Nephron progenitor cell (in vitro differentiated cells): ENCODE results near the gene SCRN2.
A peak's percentile ranks its signal among the peaks of the same experiment; 100 is the strongest.

Experiments used
- DNase-seq: peaks from one replicate; pipeline ENCODE4 v3.0.0; 2021
- H3K27ac Mint-ChIP-seq: 2 replicates; pipeline ENCODE4 v1.8.0; 2021; ENCODE audit warnings: mild to moderate bottlenecking, moderate library complexity, mixed read lengths
- H3K27me3 Mint-ChIP-seq: 2 replicates; pipeline ENCODE4 v1.8.0; 2021; ENCODE audit warnings: mild to moderate bottlenecking, low read depth, mixed read lengths; ENCODE audit not compliant: poor library complexity
- H3K36me3 Mint-ChIP-seq: 2 replicates; pipeline ENCODE4 v1.8.0; 2021; ENCODE audit warnings: low read depth, mixed read lengths
- H3K4me1 Mint-ChIP-seq: 2 replicates; pipeline ENCODE4 v1.8.0; 2021; ENCODE audit warnings: mixed read lengths
- H3K4me3 Mint-ChIP-seq: 2 replicates; pipeline ENCODE4 v1.8.0; 2021; ENCODE audit warnings: mild to moderate bottlenecking, moderate library complexity, mixed read lengths
- H3K9me3 Mint-ChIP-seq: 2 replicates; pipeline ENCODE4 v1.8.0; 2021; ENCODE audit warnings: mild to moderate bottlenecking, moderate library complexity, mixed read lengths
- TF ChIP-seq, protein P1 (sequence below): fragments of 200-600 bp; sonication (generic); IDR thresholded peaks from 2 replicates; pipeline ENCODE4 v1.5.0; 2021; ENCODE audit warnings: antibody characterized with exemption

Gene SCRN2

DNA sequence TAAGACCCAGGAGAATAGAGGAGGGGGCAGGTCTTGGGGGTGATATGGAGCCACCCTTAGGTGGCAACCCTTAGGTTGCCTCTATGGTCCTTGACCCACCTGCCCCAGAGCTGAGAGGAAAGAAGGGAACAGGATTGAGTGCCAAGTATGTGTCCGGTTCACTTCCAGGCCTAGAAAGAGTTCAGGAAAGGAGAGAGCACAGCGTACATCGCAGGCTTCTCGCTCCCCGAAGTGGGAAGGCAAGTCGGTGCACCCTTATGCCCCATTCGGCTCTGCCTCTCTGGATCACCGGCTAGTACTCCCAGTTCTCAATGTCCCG, 9.3 kb upstream of the SCRN2 start:
- peak overlapping the region; percentile 85 for H3K4me3 Mint-ChIP-seq
- H3K36me3 Mint-ChIP-seq = no peaks in the 10 kb centered on the region
- DNase-seq = no peak
- no peaks in the 10 kb centered on the region for H3K9me3 Mint-ChIP-seq
- H3K27me3 Mint-ChIP-seq = peaks cover 78% of the 10 kb centered on the region
- H3K27ac Mint-ChIP-seq = no peak overlapping the region
- TF ChIP-seq, protein P1, sequence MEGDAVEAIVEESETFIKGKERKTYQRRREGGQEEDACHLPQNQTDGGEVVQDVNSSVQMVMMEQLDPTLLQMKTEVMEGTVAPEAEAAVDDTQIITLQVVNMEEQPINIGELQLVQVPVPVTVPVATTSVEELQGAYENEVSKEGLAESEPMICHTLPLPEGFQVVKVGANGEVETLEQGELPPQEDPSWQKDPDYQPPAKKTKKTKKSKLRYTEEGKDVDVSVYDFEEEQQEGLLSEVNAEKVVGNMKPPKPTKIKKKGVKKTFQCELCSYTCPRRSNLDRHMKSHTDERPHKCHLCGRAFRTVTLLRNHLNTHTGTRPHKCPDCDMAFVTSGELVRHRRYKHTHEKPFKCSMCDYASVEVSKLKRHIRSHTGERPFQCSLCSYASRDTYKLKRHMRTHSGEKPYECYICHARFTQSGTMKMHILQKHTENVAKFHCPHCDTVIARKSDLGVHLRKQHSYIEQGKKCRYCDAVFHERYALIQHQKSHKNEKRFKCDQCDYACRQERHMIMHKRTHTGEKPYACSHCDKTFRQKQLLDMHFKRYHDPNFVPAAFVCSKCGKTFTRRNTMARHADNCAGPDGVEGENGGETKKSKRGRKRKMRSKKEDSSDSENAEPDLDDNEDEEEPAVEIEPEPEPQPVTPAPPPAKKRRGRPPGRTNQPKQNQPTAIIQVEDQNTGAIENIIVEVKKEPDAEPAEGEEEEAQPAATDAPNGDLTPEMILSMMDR = no peak
- H3K4me1 Mint-ChIP-seq = peaks cover 85% of the 10 kb centered on the region

DNA sequence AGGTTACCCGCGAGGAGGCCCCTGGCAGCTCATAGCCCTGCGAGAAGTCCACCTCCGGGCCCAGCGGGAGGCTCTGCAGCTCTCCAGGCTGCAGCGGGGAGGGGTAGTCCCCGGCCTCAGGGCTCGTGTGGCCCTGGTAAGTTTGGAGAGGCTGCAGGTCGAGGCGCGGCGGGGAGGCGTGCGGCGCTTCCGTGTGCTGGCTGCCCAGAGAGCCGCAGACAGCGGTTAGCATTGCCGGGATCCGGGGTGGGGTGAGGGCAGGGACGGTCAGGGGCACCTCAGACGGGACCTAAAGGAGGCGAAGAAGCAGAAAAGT, 7.1 kb upstream of the SCRN2 start:
- peaks cover 56% of the 10 kb centered on the region for H3K27me3 Mint-ChIP-seq
- H3K36me3 Mint-ChIP-seq = no peaks in the 10 kb centered on the region
- TF ChIP-seq, protein P1 = no peak
- H3K27ac Mint-ChIP-seq = no peak overlapping the region
- no peak for DNase-seq
- H3K4me1 Mint-ChIP-seq = peaks cover 74% of the 10 kb centered on the region
- no peak overlapping the region for H3K4me3 Mint-ChIP-seq
- no peaks in the 10 kb centered on the region for H3K9me3 Mint-ChIP-seq

DNA sequence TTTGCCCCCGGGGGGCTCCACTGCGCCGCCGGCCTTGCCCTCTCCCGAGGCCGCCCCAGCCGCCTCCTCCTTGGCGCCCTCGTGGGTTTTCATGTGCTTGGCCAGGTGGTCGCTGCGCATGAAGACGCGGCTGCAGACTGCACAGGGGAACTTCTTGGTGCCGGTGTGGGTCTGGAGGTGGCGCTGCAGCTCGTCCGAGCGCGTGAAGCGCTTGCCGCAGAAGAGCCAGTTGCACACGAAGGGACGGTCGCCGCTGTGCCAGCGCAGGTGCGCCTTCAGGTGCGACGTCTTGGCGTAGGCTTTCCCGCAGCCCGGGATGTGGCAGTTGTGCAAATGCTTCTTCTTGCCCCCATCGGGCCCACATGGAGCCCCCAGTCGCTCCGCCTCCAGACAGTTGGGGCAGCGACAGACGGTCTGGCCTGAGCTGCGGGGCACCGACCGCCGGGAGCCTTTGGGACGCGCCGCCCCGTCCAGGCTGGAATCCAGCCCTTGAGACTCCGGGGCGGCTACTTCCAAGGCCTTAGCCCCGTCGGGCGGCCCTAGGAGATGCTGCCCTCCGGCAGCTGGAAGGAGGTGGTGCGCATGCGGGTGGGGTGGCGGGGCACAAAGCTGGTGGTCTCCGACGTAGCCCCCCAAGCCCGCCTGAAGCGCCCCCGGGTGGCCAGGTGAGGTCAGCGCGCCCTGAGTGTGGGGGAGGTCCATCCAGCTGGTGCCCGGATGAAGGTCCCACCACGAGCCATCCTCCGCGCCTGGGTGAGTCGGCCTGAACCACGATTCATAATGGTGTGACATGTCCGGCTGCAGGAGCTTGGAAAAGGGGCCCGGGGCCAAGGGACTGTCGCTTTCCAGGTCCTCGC, 6.5 kb upstream of the SCRN2 start:
- TF ChIP-seq, protein P1 = peak; percentile 34
- Mint-ChIP-seq H3K27ac (no peak overlapping the region), H3K27me3 (peaks cover 51% of the 10 kb centered on the region), H3K9me3 (no peaks in the 10 kb centered on the region), H3K36me3 (no peaks in the 10 kb centered on the region), H3K4me1 (peaks cover 74% of the 10 kb centered on the region), H3K4me3 (peak overlapping the region; percentile 73)
- DNase-seq = peak; percentile 58

DNA sequence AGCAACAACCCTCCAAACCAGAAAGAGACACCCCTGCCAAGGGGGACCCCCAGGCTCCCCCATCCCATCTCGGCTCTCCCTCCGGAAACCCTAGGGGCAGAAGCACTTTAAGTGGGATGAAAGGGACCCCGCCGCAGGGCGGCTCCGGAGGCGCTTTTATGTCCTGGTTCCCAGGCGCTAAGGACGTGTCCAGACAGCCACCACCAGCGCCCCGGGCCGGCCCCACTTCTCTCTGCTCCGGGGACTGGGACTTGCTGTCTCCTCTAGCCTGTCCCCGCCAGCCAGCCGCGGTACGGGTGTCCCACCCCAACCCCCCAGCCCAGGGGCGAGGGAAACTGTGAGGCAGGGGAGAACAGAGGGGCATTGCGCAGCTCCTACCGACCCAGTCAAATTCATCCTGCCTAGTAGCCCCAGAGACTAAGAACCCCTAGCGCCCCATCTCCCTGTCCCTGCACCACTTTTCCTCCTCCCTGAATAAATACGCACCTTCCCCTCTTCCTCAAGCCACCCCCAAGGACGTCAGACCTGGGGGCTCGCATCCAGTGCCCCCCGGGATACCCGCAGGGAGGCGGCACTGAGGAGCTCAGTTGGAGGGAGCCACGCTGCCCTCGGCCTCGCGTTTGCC, 5.8 kb upstream of the SCRN2 start:
- Mint-ChIP-seq H3K36me3 (no peaks in the 10 kb centered on the region), H3K4me3 (peak overlapping the region; percentile 73), H3K27me3 (peaks cover 43% of the 10 kb centered on the region), H3K4me1 (peaks cover 74% of the 10 kb centered on the region), H3K27ac (no peak overlapping the region), H3K9me3 (no peaks in the 10 kb centered on the region)
- peak; percentile 66 for DNase-seq
- TF ChIP-seq, protein P1 = no peak

DNA sequence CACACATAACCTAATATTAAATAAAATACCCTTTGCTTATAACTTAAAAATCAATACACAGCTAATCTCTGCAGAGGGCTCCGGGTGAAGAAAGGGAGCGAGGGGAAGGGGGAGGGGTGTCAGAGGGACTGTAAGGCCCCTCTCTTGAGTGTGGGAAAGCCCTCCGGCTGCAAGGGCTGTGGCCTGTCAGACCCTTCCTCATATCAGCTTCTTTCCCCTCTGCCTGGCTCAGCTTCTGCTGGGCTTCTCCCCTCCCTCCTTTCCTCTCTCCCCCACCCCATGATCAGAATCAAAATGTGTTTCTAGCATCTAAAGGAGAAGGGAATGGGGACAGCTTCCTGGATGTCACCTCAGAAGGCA, 4.6 kb upstream of the SCRN2 start:
- peaks cover 37% of the 10 kb centered on the region for H3K27me3 Mint-ChIP-seq
- peak overlapping the region; percentile 34 for H3K4me3 Mint-ChIP-seq
- peaks cover 79% of the 10 kb centered on the region for H3K4me1 Mint-ChIP-seq
- no peaks in the 10 kb centered on the region for H3K36me3 Mint-ChIP-seq
- H3K9me3 Mint-ChIP-seq = no peaks in the 10 kb centered on the region
- TF ChIP-seq, protein P1 = no peak
- DNase-seq = no peak
- H3K27ac Mint-ChIP-seq = no peak overlapping the region
